ENCODE results near the gene EDN3.

DNA sequence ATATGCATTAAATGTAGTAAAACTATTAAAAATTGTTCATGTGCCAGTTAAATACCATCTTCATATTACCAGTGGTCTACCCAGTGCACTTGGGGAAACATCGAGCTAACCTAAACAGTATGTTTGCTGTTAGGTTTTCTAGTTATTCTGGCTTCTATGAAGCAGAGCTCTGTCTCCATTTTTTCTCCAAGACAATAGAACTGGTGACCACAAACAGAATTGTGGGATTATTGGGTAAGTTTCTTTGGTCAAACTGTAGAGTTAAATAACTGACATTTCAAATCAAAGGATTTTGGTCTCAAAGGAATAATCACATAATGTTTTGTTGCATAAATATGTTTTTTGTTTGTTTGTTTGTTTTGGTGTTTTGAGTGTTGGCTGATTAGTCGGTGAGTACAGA is 40.5 kb upstream of the EDN3 start:
- no peak for TF ChIP-seq EGR1 (IDR thresholded peaks at IDR 0.05; ENCODE audit: low read depth)
- TF ChIP-seq, protein P1, sequence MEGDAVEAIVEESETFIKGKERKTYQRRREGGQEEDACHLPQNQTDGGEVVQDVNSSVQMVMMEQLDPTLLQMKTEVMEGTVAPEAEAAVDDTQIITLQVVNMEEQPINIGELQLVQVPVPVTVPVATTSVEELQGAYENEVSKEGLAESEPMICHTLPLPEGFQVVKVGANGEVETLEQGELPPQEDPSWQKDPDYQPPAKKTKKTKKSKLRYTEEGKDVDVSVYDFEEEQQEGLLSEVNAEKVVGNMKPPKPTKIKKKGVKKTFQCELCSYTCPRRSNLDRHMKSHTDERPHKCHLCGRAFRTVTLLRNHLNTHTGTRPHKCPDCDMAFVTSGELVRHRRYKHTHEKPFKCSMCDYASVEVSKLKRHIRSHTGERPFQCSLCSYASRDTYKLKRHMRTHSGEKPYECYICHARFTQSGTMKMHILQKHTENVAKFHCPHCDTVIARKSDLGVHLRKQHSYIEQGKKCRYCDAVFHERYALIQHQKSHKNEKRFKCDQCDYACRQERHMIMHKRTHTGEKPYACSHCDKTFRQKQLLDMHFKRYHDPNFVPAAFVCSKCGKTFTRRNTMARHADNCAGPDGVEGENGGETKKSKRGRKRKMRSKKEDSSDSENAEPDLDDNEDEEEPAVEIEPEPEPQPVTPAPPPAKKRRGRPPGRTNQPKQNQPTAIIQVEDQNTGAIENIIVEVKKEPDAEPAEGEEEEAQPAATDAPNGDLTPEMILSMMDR (IDR thresholded peaks at IDR 0.05 in 2 of 3, conservative IDR thresholded peaks at IDR 0.05 in 1 of 3; ENCODE audit: borderline replicate concordance in 1 of 3, insufficient read depth in 1 of 3, low read depth in 2 of 3, low read length in 2 of 3): no peak
- TF ChIP-seq POLR2AphosphoS5 (IDR thresholded peaks at IDR 0.05; ENCODE audit: low read depth, low read length): no peak
- no peak for TF ChIP-seq POLR2A (IDR thresholded peaks at IDR 0.05; ENCODE audit: borderline replicate concordance, extremely low read depth, insufficient read depth, insufficient read length)
- TF ChIP-seq EZH2 (IDR thresholded peaks at IDR 0.05): no peak
- no peak for TF ChIP-seq REST (IDR thresholded peaks at IDR 0.05; ENCODE audit: low read depth)
- TF ChIP-seq JUND (IDR thresholded peaks at IDR 0.05): no peak
- no peak for TF ChIP-seq SRF (IDR thresholded peaks at IDR 0.05; ENCODE audit: low read depth)
- TF ChIP-seq, protein P2, sequence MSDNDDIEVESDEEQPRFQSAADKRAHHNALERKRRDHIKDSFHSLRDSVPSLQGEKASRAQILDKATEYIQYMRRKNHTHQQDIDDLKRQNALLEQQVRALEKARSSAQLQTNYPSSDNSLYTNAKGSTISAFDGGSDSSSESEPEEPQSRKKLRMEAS (IDR thresholded peaks at IDR 0.05): no peak
- no peak for TF ChIP-seq ATF3 (IDR thresholded peaks at IDR 0.05)
- TF ChIP-seq CEBPB (IDR thresholded peaks at IDR 0.05; ENCODE audit: low read depth): no peak
- no peak for TF ChIP-seq ZNF274 (IDR thresholded peaks at IDR 0.05; ENCODE audit: low read depth, low read length)
- TF ChIP-seq SIN3A (IDR thresholded peaks at IDR 0.05; ENCODE audit: low read depth): no peak

Measured in HCT116 (cell line).